ENCODE results near the gene TDRD6. TPM values are rescaled to one million over a fixed set of nuclear protein-coding genes. Genes with fewer than 3 reads are reported as not detected.

The TDRD6 gene
- total and polyA plus RNA-seq, 10 of the 15 experiments (the other 5 are each of a cell fraction or from before 2014, with no cell fraction given): not detected

- TF ChIP-seq NKRF (conservative IDR thresholded peaks at IDR 0.05): no peak
Observed at GRCh38 chr6:46715141-46715540, 27.5 kb downstream of the TDRD6 start (continued).

- Histone ChIP-seq H3K4me2 (ENCODE audit: control insufficient read depth, insufficient read depth) (no peak overlapping the region), H2AFZ (ENCODE audit: control insufficient read depth, low read depth, low read length) (no peak overlapping the region), H3K9ac (ENCODE audit: control insufficient read depth, insufficient read depth, low read length) (no peak overlapping the region), H3K36me3 (ENCODE audit: control insufficient read depth in 2 of 2, insufficient read depth in 2 of 2, low read length in 1 of 2) (no peaks in the 10 kb centered on the region), H3K79me2 (ENCODE audit: control insufficient read depth, insufficient read depth, low read length) (no peaks in the 10 kb centered on the region), H3K27me3 (replicated peaks in 1 of 2; ENCODE audit: control insufficient read depth in 2 of 2, insufficient read depth in 2 of 2, low read length in 1 of 2) (peaks cover 0 to 2% of the 10 kb centered on the region in 2 experiments; a peak in 2 of 4 replicates), H3K4me1 (ENCODE audit: control insufficient read depth, insufficient read depth, low read length) (no peaks in the 10 kb centered on the region), H3K27ac (ENCODE audit: control insufficient read depth, insufficient read depth) (no peak overlapping the region), H3K9me3 (replicated peaks; ENCODE audit: control insufficient read depth, insufficient read depth, low read length) (no peaks in the 10 kb centered on the region), H3K4me3 (no peak overlapping the region), H4K20me1 (ENCODE audit: control insufficient read depth, insufficient read depth) (no peaks in the 10 kb centered on the region)
- FAIRE-seq (no peak), ATAC-seq (no peak), DNase-seq (ENCODE audit: low read depth, low spot score) (no peak)
- no TSS peak for BruUV-seq (replicated peaks)
- POLR2A ChIA-PET: no interaction called here
- in situ Hi-C loops (cut with MboI): no loop called here
- RAD21 ChIA-PET (ENCODE audit: unreplicated experiment): no interaction called here
- CTCF ChIA-PET: no interaction called here
- WGBS (ENCODE audit: insufficient coverage, insufficient replicate concordance, low lambda C conversion rate, missing lambda C conversion rate): 0% methylated on average over 1 of the region's 1 CpG
- SMC1A ChIA-PET (ENCODE audit: uncharacterized antibody, unreplicated experiment): interaction anchor here (1.1 kb wide), 1 partner anchor 16 kb away, joined by 3 read pairs; no protein-coding TSS in a partner anchor
- intact Hi-C loops (cut with micrococcal nuclease; ENCODE audit: unreplicated experiment): no loop called here
- no peak for TF ChIP-seq MYC (IDR thresholded peaks at IDR 0.05; ENCODE audit: insufficient read depth, insufficient read length, insufficient replicate concordance, low read length, severe bottlenecking)
- TF ChIP-seq MLLT1 (IDR thresholded peaks at IDR 0.05): no peak
- TF ChIP-seq RAD51 (IDR thresholded peaks at IDR 0.05): no peak
- TF ChIP-seq HCFC1 (IDR thresholded peaks at IDR 0.05; ENCODE audit: low read length): no peak
- no peak for TF ChIP-seq EP300 (IDR thresholded peaks at IDR 0.05; ENCODE audit: borderline replicate concordance in 1 of 2, control insufficient read depth in 1 of 2, low read depth in 2 of 2, low read length in 2 of 2)
- TF ChIP-seq IKZF2 (IDR thresholded peaks at IDR 0.05): no peak
- no peak for TF ChIP-seq IRF5 (IDR thresholded peaks at IDR 0.05; ENCODE audit: borderline replicate concordance)
- no peak for TF ChIP-seq NKRF (conservative IDR thresholded peaks at IDR 0.05)
- TF ChIP-seq RUNX3 (IDR thresholded peaks at IDR 0.05; ENCODE audit: low read length): no peak
Observed at GRCh38 chr6:46719099-46719498, 31.4 kb downstream of the TDRD6 start.
